Thymus (tissue), 11 donors: ENCODE data around the gene FBXO9. TPM values are rescaled to one million over a fixed set of nuclear protein-coding genes. Genes with fewer than 3 reads are reported as not detected.

ENCODE experiments used
- DNase-seq, 9 donors: peaks; one replicate each; pipeline ENCODE4 v3.0.0-alpha.2; 2013; ENCODE audit warnings: low spot score in 9 of 9, low read depth in 6 of 9, missing footprints in 1 of 9
- H3K27ac ChIP-seq, 2 donors: one replicate each; pipeline ENCODE4 v1.5.1; 2013; ENCODE audit warnings: control low read depth in 1 of 2, low read depth in 1 of 2, low read length in 1 of 2, mild to moderate bottlenecking in 1 of 2, moderate library complexity in 1 of 2
- H3K27me3 ChIP-seq, 2 donors: one replicate each; pipeline ENCODE4 v1.5.1; 2013; ENCODE audit warnings: low read length in 1 of 2; ENCODE audit not compliant: control insufficient read depth in 2 of 2, insufficient read depth in 1 of 2
- H3K36me3 ChIP-seq, 2 donors: one replicate each; pipeline ENCODE4 v1.5.1; 2013; ENCODE audit warnings: low read length in 1 of 2, mild to moderate bottlenecking in 1 of 2, moderate library complexity in 1 of 2; ENCODE audit not compliant: control insufficient read depth in 2 of 2, insufficient read depth in 2 of 2
- H3K4me1 ChIP-seq, 2 donors: one replicate each; pipeline ENCODE4 v1.5.1; 2013; ENCODE audit warnings: low read length in 2 of 2; ENCODE audit not compliant: control insufficient read depth in 2 of 2, insufficient read depth in 2 of 2
- H3K4me3 ChIP-seq, 2 donors: one replicate each; pipeline ENCODE4 v1.5.1; 2013; ENCODE audit warnings: low read length in 2 of 2, control low read depth in 1 of 2, mild to moderate bottlenecking in 1 of 2
- H3K9me3 ChIP-seq, 2 donors: one replicate each; pipeline ENCODE4 v1.5.1; 2013; ENCODE audit warnings: low read length in 1 of 2, mild to moderate bottlenecking in 1 of 2; ENCODE audit not compliant: control insufficient read depth in 2 of 2, insufficient read depth in 1 of 2
- WGBS: extraction: QIAGEN DNeasy Blood & Tissue Kit; methylation state at CpG from one replicate; pipeline ENCODE4 v1.1.7; 2013; 5-methylcytosine and 5-hydroxymethylcytosine counted together
- polyA plus RNA-seq: library from polyadenylated mRNA; stranded (reverse); fragments of 200-250 nt; gene quantifications from one replicate; pipeline ENCODE4 v1.2.3, GENCODE V29; 2013
- total RNA-seq: library from RNA; stranded (reverse); fragments of 120-200 nt; gene quantifications from one replicate; pipeline ENCODE4 v1.2.4, GENCODE V29; 2013
- donor health status: healthy.

The FBXO9 gene
- total and polyA plus RNA-seq, 2 donors: 36.0 to 37.5 TPM

DNA sequence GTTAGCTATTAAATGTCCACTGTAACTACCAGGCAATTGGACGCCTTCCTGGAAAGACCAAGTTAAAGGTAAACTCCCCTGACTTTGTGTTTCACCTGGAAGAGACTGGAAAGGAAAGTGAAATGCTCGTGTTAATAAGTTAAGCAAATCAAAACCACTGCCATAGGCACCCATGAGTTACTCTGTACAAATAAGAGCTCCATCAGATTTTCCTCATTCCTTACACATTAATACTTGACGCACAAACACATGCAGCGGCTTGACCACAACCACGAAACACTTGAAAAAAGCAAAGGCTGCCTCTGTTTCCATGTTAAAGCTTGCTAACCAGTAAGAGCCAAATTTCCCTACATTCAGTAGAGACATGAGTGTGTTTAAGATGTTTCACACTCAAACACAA lies 63.6 kb downstream of the FBXO9 start:
- H3K27ac ChIP-seq: no peak overlapping the region
- WGBS: 88% methylated on average over 5 of the region's 5 CpGs
- H3K4me1 ChIP-seq: no peaks in the 10 kb centered on the region
- no peaks in the 10 kb centered on the region for H3K36me3 ChIP-seq
- DNase-seq: no peak
- H3K9me3 ChIP-seq: no peaks in the 10 kb centered on the region
- no peak overlapping the region for H3K4me3 ChIP-seq
- peaks cover 0 to 2% of the 10 kb centered on the region in 2 donors for H3K27me3 ChIP-seq

- H3K27ac ChIP-seq: no peak overlapping the region
- no peak for DNase-seq
- H3K4me1 ChIP-seq: peaks cover 5 to 7% of the 10 kb centered on the region in 2 donors
- WGBS: 90% methylated on average over 6 of the region's 6 CpGs
- no peaks in the 10 kb centered on the region for H3K36me3 ChIP-seq
- H3K27me3 ChIP-seq: peaks cover 0 to 3% of the 10 kb centered on the region in 2 donors
- no peak overlapping the region for H3K4me3 ChIP-seq
- no peaks in the 10 kb centered on the region for H3K9me3 ChIP-seq
Observed at GRCh38 chr6:53130569-53131290, 65.5 kb downstream of the FBXO9 start.

- no peaks in the 10 kb centered on the region for H3K36me3 ChIP-seq
- peaks cover 5 to 7% of the 10 kb centered on the region in 2 donors for H3K4me1 ChIP-seq
- no peak overlapping the region for H3K4me3 ChIP-seq
- H3K27ac ChIP-seq: no peak overlapping the region
- WGBS: 92% methylated on average over 16 of the region's 16 CpGs
- H3K27me3 ChIP-seq: peaks cover 0 to 3% of the 10 kb centered on the region in 2 donors
- DNase-seq: no peak
- no peaks in the 10 kb centered on the region for H3K9me3 ChIP-seq
Observed at GRCh38 chr6:53133961-53134360, 68.8 kb downstream of the FBXO9 start.

DNA sequence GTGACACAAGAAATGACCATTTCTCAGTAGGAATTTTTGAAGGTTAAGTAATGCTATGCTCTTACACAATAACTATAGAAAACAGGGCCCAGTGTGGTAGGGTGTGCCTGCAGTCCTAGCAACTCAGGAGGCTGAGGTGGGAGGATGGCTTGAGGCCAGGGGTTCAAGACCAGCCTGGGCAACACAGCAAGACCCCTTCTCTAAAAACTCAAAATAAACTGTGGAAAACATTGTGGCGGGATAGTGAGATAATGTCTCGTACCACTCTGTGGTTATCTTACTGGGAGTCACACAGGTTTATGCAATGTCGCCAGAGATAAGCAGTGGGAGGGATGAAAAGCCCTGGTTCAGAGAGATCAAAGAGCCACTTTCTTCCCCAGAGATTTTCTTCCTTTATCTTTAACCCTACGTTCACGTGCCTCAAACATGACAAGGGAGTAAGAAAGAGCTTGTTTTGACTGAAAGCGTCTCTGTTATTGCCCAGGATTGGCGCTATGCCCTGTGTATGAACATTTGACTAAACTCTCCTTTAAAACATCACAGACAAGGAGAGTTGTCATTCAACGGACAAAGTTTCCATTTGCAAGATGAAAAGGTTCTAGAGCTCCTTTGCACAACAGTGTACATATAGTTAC lies 69.5 kb downstream of the FBXO9 start:
- H3K9me3 ChIP-seq: no peaks in the 10 kb centered on the region
- peaks cover 5 to 7% of the 10 kb centered on the region in 2 donors for H3K4me1 ChIP-seq
- DNase-seq: peak in 7 of 9 donors; percentile 15 to 73 (median 38)
- 22% methylated on average over 8 of the region's 8 CpGs for WGBS
- no peaks in the 10 kb centered on the region for H3K36me3 ChIP-seq
- no peak overlapping the region for H3K27ac ChIP-seq
- peaks cover 0 to 3% of the 10 kb centered on the region in 2 donors for H3K27me3 ChIP-seq
- no peak overlapping the region for H3K4me3 ChIP-seq

- H3K27me3 ChIP-seq: peaks cover 0 to 3% of the 10 kb centered on the region in 2 donors
- no peaks in the 10 kb centered on the region for H3K9me3 ChIP-seq
- H3K4me3 ChIP-seq: no peak overlapping the region
- WGBS: 95% methylated on average over 3 of the region's 3 CpGs
- no peaks in the 10 kb centered on the region for H3K36me3 ChIP-seq
- H3K27ac ChIP-seq: no peak overlapping the region
- H3K4me1 ChIP-seq: peaks cover 5 to 7% of the 10 kb centered on the region in 2 donors
- no peak for DNase-seq
Observed at GRCh38 chr6:53136000-53136609, 70.9 kb downstream of the FBXO9 start.

GRCh38 chr6:53139841-53140413 lies 74.7 kb downstream of the FBXO9 start:
- Histone ChIP-seq H3K9me3 (no peaks in the 10 kb centered on the region), H3K36me3 (no peaks in the 10 kb centered on the region), H3K4me1 (peaks cover under 1 to 1% of the 10 kb centered on the region in 2 donors), H3K27me3 (no peaks in the 10 kb centered on the region), H3K27ac (no peak overlapping the region), H3K4me3 (no peak overlapping the region)
- WGBS: 81% methylated on average over 4 of the region's 4 CpGs
- no peak for DNase-seq

GRCh38 chr6:53142810-53143209 lies 77.6 kb downstream of the FBXO9 start:
- no peak for DNase-seq
- no peak overlapping the region for H3K27ac ChIP-seq
- WGBS: 78% methylated on average over 3 of the region's 3 CpGs
- no peak overlapping the region for H3K4me3 ChIP-seq
- H3K4me1 ChIP-seq: no peaks in the 10 kb centered on the region
- H3K27me3 ChIP-seq: no peaks in the 10 kb centered on the region
- H3K36me3 ChIP-seq: no peaks in the 10 kb centered on the region
- no peaks in the 10 kb centered on the region for H3K9me3 ChIP-seq

- DNase-seq: no peak
- H3K27ac ChIP-seq: no peak overlapping the region
- no peaks in the 10 kb centered on the region for H3K27me3 ChIP-seq
- H3K4me3 ChIP-seq: no peak overlapping the region
- WGBS: 91% methylated on average over 3 of the region's 3 CpGs
- no peaks in the 10 kb centered on the region for H3K4me1 ChIP-seq
- H3K36me3 ChIP-seq: no peaks in the 10 kb centered on the region
- H3K9me3 ChIP-seq: no peaks in the 10 kb centered on the region
Observed at GRCh38 chr6:53143710-53144109, 78.5 kb downstream of the FBXO9 start.

- H3K4me1 ChIP-seq: no peaks in the 10 kb centered on the region
- no peaks in the 10 kb centered on the region for H3K27me3 ChIP-seq
- no peaks in the 10 kb centered on the region for H3K9me3 ChIP-seq
- WGBS: 96% methylated on average over 2 of the region's 2 CpGs
- no peak overlapping the region for H3K4me3 ChIP-seq
- H3K27ac ChIP-seq: no peak overlapping the region
- no peak for DNase-seq
- H3K36me3 ChIP-seq: no peaks in the 10 kb centered on the region
Observed at GRCh38 chr6:53144802-53145201, 79.6 kb downstream of the FBXO9 start.
